Frontal cortex (tissue), 1 donor: ENCODE data around the gene OPN1MW3. TPM values are rescaled to one million over a fixed set of nuclear protein-coding genes. Genes with fewer than 3 reads are reported as not detected.

Experiments used
- total RNA-seq: library from RNA; depleted of rRNA; stranded (reverse); fragments of >200 nt; gene quantifications from one replicate; pipeline ENCODE4 v1.2.3, GENCODE V29; 2014

The OPN1MW3 gene
- total RNA-seq, 1 donor from 2014 or later = not detected

Other genes starting within 250 kb of the OPN1MW3 start
- gene IRAK1, start 237.7 kb upstream of the OPN1MW3 start, total RNA-seq = 6.9 TPM
- gene MECP2, start 159.9 kb upstream of the OPN1MW3 start, total RNA-seq = 21.2 TPM
- not detected for gene OPN1LW, start 113.3 kb upstream of the OPN1MW3 start, total RNA-seq
- gene OPN1MW, start 75.0 kb upstream of the OPN1MW3 start, total RNA-seq = not detected
- not detected for gene OPN1MW2, start 37.8 kb upstream of the OPN1MW3 start, total RNA-seq
- gene TEX28, start 37.5 kb downstream of the OPN1MW3 start, total RNA-seq = not detected
- gene TKTL1, start 38.2 kb downstream of the OPN1MW3 start, total RNA-seq = 1.6 TPM
- 66.9 TPM for gene FLNA, start 117.1 kb downstream of the OPN1MW3 start, total RNA-seq
- gene EMD, start 121.7 kb downstream of the OPN1MW3 start, total RNA-seq = 13.9 TPM
- gene RPL10, start 140.8 kb downstream of the OPN1MW3 start, total RNA-seq = 2,273 TPM
- 4.5 TPM for gene DNASE1L1, start 151.7 kb downstream of the OPN1MW3 start, total RNA-seq
- gene TAFAZZIN, start 154.0 kb downstream of the OPN1MW3 start, total RNA-seq = 11.0 TPM
- 50.1 TPM for gene ATP6AP1, start 171.1 kb downstream of the OPN1MW3 start, total RNA-seq
- gene GDI1, start 179.6 kb downstream of the OPN1MW3 start, total RNA-seq = 240 TPM
- gene FAM50A, start 186.6 kb downstream of the OPN1MW3 start, total RNA-seq = 21.2 TPM
- 14.7 TPM for gene PLXNA3, start 200.7 kb downstream of the OPN1MW3 start, total RNA-seq
- 13.5 TPM for gene LAGE3, start 221.7 kb downstream of the OPN1MW3 start, total RNA-seq
- gene UBL4A, start 229.0 kb downstream of the OPN1MW3 start, total RNA-seq = 39.1 TPM
- gene SLC10A3, start 233.0 kb downstream of the OPN1MW3 start, total RNA-seq = 2.4 TPM